ENCODE data around the gene OTOP2. TPM values are rescaled to one million over a fixed set of nuclear protein-coding genes. Genes with fewer than 3 reads are reported as not detected.

The OTOP2 gene
- total and polyA plus RNA-seq, 2 of the 4 experiments (the other 2 are of a cell fraction), result not detected

DNA sequence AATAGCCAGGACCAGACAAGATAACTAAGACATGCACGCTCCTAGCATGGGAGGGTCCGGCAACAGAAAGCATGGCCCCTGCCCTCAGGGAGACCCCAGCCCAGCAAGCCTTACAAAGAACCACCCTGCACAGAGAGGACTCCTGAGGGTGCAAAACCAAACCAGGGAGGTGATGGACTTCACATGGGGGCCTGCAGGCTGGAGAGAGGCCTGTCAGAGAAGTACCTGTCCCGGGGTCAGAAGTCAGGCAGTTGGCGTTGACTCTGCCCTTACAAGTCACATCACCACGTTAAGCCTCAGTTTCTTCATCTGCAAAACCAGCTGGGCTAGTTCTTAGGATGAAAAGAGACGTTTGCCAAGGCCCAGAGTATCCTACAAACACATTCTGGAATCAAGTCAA lies 4.7 kb downstream of the OTOP2 start:
- Histone ChIP-seq H4K5ac (ENCODE audit: low read depth, low read length) (no peak overlapping the region), H2BK120ac (ENCODE audit: low read depth, low read length) (no peak overlapping the region), H2BK5ac (ENCODE audit: low read depth, low read length, poor library complexity, severe bottlenecking) (no peak overlapping the region), H3K79me1 (ENCODE audit: low read depth in 1 of 2, low read length in 2 of 2) (no peaks in the 10 kb centered on the region), H3K4me3 (ENCODE audit: insufficient read depth, low read depth, low read length) (no peak overlapping the region), H2BK20ac (ENCODE audit: low read depth, low read length) (no peak overlapping the region), H2AK5ac (ENCODE audit: low read depth, low read length) (no peak overlapping the region), H2BK15ac (ENCODE audit: low read depth, low read length) (no peak overlapping the region), H3K27ac (ENCODE audit: insufficient read depth, low read length) (no peak overlapping the region), H3K14ac (replicated peaks; ENCODE audit: low read depth, low read length) (no peak overlapping the region), H3K18ac (ENCODE audit: low read depth, low read length) (no peak overlapping the region), H2AFZ (replicated peaks; ENCODE audit: low read length, poor library complexity) (no peak overlapping the region), H3K9me1 (ENCODE audit: insufficient read depth, low read length) (no peaks in the 10 kb centered on the region), H3K4me2 (ENCODE audit: low read depth, low read length) (no peak overlapping the region), H2AK9ac (replicated peaks; ENCODE audit: low read depth, low read length, poor library complexity) (no peak overlapping the region), H3K4me1 (ENCODE audit: control insufficient read depth, insufficient read depth, low read length) (peaks cover 2% of the 10 kb centered on the region; the same call in 1 of the 2 replicates), H3K23ac (ENCODE audit: low read depth, low read length) (no peak overlapping the region), H4K8ac (ENCODE audit: low read depth in 2 of 2, low read length in 2 of 2) (no peak overlapping the region), H3K27me3 (ENCODE audit: control insufficient read depth, insufficient read depth, low read length) (peaks cover 76% of the 10 kb centered on the region), H3K4ac (ENCODE audit: low read depth, low read length) (no peak overlapping the region), H4K20me1 (ENCODE audit: insufficient read depth, low read length) (no peaks in the 10 kb centered on the region), H3K9me3 (ENCODE audit: control insufficient read depth, insufficient read depth, low read length) (no peaks in the 10 kb centered on the region), H3K9ac (ENCODE audit: low read depth, low read length) (no peak overlapping the region), H3K36me3 (ENCODE audit: control insufficient read depth, insufficient read depth, low read length) (no peaks in the 10 kb centered on the region), H3K56ac (ENCODE audit: extremely low read depth, insufficient read depth, low read length) (no peak overlapping the region), H4K91ac (ENCODE audit: insufficient read depth, low read depth, low read length) (no peak overlapping the region)
- in situ Hi-C loops (cut with MboI; ENCODE audit: low sequenced_read_pairs) (no loop called here), intact Hi-C loops (cut with micrococcal nuclease) (no loop called here), dilution Hi-C loops (cut with HindIII; ENCODE audit: low sequenced_read_pairs, unreplicated experiment) (no loop called here)
- DNase-seq (no peak), ATAC-seq (ENCODE audit: low read depth) (no peak)
- no CpG with 5 or more reads among the region's 6 CpGs for WGBS, 2 experiments (ENCODE audit: extremely low coverage in 2 of 2, insufficient read length in 1 of 2)
- ChIA-PET CTCF (no interaction called here), POLR2A (ENCODE audit: unreplicated experiment) (no interaction called here)
- TF ChIP-seq RCOR1 (IDR thresholded peaks at IDR 0.05; ENCODE audit: insufficient replicate concordance, low read length) (no peak), MAZ (IDR thresholded peaks at IDR 0.05; ENCODE audit: borderline replicate concordance, low read depth, low read length) (no peak), RAD21 (IDR thresholded peaks at IDR 0.05; ENCODE audit: low read length) (no peak), CHD1 (IDR thresholded peaks at IDR 0.05; ENCODE audit: low read depth, low read length) (no peak), POLR2A (IDR thresholded peaks at IDR 0.05; ENCODE audit: low read depth, low read length) (no peak), RFX5 (IDR thresholded peaks at IDR 0.05; ENCODE audit: low read depth, low read length) (no peak), MXI1 (IDR thresholded peaks at IDR 0.05; ENCODE audit: borderline replicate concordance, low read depth, low read length) (no peak), USF2 (IDR thresholded peaks at IDR 0.05; ENCODE audit: low read depth, low read length) (no peak), BHLHE40 (IDR thresholded peaks at IDR 0.05; ENCODE audit: low read depth, low read length) (no peak)
- TF ChIP-seq, protein P1, sequence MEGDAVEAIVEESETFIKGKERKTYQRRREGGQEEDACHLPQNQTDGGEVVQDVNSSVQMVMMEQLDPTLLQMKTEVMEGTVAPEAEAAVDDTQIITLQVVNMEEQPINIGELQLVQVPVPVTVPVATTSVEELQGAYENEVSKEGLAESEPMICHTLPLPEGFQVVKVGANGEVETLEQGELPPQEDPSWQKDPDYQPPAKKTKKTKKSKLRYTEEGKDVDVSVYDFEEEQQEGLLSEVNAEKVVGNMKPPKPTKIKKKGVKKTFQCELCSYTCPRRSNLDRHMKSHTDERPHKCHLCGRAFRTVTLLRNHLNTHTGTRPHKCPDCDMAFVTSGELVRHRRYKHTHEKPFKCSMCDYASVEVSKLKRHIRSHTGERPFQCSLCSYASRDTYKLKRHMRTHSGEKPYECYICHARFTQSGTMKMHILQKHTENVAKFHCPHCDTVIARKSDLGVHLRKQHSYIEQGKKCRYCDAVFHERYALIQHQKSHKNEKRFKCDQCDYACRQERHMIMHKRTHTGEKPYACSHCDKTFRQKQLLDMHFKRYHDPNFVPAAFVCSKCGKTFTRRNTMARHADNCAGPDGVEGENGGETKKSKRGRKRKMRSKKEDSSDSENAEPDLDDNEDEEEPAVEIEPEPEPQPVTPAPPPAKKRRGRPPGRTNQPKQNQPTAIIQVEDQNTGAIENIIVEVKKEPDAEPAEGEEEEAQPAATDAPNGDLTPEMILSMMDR (conservative IDR thresholded peaks at IDR 0.05; ENCODE audit: low read depth, low read length), result no peak
- TF ChIP-seq, protein P2, sequence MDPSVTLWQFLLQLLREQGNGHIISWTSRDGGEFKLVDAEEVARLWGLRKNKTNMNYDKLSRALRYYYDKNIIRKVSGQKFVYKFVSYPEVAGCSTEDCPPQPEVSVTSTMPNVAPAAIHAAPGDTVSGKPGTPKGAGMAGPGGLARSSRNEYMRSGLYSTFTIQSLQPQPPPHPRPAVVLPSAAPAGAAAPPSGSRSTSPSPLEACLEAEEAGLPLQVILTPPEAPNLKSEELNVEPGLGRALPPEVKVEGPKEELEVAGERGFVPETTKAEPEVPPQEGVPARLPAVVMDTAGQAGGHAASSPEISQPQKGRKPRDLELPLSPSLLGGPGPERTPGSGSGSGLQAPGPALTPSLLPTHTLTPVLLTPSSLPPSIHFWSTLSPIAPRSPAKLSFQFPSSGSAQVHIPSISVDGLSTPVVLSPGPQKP (IDR thresholded peaks at IDR 0.05; ENCODE audit: borderline replicate concordance, low read depth, low read length), result no peak
- BruUV-seq (replicated peaks), result no TSS peak

Data from IMR-90 (cell line).